GM18873 (cell line): Measurements from ENCODE around the gene DCC.
"Not testable (repeated sequence)": the region's sequence is repeated elsewhere in the genome, so short reads cannot be mapped to it uniquely, and the experiment has no call there.

Experiments
- ATAC-seq: cut with Tn5 transposase; IDR thresholded peaks from one replicate; pipeline ENCODE4 v1.9.1; 2021; ENCODE audit warnings: mild to moderate bottlenecking, moderate library complexity, moderate number of reproducible peaks; ENCODE audit not compliant: unreplicated experiment, low FRiP score

DCC gene

DNA sequence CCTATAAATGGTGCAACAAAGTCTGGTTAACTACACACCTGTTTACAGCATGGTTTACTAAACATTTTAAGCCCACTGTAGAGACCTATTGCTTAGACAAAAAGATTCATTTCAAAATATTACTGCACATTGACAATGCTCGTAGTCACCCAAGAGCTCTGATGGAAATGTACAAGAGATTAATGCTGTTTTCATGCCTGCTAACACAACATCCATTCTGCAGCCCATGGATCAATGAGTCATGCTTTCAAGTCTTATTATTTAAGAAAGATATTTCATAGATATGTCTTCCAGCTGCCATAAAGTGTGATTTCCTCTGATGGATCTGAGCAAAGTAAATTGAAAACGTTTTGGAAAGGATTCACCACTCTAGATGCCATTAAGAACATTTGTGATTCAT is 1103.3 kb downstream of the DCC start:
- ATAC-seq, result no peak

DNA sequence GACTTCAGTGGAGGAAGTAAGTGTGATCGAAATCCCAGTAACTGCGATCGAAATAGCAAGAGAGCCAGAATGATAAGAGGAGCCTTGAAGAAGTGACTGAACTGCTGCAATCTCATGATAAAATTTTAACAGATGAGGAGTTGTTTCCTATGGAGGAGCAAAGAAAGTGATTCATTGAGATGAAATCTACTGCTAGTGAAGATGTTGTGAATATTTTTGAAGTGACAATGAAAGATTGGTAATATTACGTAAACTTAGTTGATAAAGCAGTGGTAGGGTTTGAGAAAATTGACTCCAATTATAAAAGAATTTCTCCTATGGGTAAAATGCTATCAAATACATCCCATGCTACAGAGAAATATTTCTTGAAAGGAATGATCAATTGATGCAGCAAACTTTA is 1103.8 kb downstream of the DCC start:
- no peak for ATAC-seq

DNA sequence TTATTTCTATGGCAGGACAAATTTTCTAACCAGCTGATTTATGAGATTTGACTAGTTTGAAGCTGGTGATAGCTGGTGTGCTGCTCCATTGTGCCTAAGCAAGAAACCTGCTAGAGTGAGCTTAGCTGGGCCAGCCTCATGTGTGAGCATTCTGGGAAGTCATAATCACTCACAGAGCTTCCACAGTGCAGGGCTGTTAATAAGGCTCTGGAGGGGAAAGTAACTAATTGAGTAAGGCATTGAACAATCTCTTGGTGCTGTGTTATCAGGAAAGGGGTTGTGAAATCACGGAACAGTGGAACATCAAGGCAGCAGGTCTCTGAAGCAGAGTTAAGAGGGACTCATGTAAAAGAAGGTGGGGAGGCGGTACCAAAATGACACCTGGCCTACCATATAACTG is 1111.9 kb downstream of the DCC start:
- ATAC-seq, result no peak

- ATAC-seq, result no peak
These were observed 1117.1 kb downstream of the DCC start for GRCh38 chr18:53457068-53457467.

- no peak for ATAC-seq
These were observed 1118.3 kb downstream of the DCC start for GRCh38 chr18:53458268-53458667.

GRCh38 chr18:53458944-53459580 is 1119.1 kb downstream of the DCC start:
- ATAC-seq, result no peak

- no peak for ATAC-seq
These were observed 1127.8 kb downstream of the DCC start for GRCh38 chr18:53467756-53468155.

DNA sequence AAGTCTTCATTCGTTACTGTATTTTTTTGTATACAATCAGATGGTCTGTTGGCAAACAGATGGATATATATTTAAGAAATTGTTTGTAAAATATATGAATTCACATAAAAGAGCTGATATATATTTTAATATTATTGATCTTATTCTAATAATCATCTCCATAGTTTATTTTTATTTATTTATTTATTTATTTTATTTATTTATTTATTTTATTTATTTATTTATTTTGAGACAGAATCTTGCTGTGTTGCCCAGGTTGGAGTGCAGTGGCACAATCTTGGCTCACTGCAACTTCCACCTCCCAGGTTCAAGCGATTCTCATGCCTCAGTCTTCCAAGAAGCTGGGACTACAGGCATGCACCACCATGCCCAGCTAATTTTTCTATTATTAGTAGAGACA is 1128.2 kb downstream of the DCC start:
- not testable (repeated sequence) for ATAC-seq

DNA sequence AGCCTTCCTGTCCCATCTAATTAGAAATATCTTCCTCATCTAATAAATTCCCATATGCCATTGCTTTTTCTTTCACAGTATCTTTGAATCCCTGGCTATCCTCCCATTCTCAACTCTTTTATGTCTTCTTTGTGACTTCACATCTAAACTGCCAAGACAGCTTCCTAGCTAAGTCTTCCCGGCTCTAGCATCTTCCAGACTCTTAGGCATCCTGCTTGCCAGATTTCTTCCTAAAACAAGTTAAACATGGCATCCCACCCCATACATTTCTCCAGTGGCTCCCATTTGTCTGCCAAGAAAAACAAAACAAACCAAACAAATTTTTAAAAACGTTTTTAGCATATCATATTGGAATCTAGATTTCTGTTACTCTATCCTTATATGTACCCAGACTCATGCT is 1132.5 kb downstream of the DCC start:
- no peak for ATAC-seq

- ATAC-seq, result no peak
These were observed 1138.2 kb downstream of the DCC start for GRCh38 chr18:53478155-53478554.

DNA sequence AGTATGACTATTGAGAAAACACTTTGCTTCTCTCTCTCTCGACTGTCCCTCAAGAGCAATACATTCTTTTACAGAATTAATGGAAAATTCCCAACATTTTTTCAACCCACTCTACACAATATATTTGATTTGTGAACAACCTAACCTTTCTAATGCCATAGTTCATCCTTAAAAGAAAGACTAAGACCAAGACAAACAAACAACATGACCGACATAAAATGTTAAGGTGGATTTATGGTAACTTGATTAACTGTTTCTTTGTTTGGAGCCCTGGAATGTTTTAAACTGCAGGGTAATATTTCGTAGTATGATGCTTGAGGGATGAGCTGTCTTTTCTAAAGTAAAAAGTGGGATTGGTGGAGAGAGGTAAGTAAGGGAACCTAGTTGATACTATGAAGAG is 1146.3 kb downstream of the DCC start:
- ATAC-seq, result no peak

GRCh38 chr18:53489266-53489665 is 1149.3 kb downstream of the DCC start:
- ATAC-seq, result no peak

- ATAC-seq, result no peak
These were observed 1150.0 kb downstream of the DCC start for GRCh38 chr18:53490019-53490418.

- ATAC-seq, result no peak
These were observed 1156.0 kb downstream of the DCC start for GRCh38 chr18:53496028-53496427.

DNA sequence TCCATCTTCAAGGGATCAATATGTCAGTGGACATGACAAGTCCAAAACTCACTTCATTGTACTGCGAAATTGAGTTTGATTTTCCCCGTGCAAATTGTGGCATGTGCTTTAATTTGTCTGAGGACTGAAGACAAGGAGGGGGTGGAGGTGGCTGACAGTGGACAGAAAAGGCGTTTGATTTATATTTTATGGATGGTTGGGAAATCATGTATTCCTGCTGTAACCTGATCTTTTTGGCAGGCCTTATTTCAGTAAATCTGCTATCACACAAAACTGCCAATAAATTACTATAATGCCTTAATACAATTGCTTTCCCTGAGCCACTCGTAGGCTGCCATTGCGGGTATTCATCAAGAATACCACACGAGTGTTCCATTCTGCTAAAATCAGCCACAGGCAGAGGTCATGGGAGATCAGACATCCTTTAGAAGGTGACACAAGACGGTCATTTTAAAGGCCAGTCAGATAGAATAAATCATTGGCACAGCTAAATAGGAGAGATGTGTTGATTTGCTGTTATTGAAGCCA is 1164.0 kb downstream of the DCC start:
- ATAC-seq, result no peak

DNA sequence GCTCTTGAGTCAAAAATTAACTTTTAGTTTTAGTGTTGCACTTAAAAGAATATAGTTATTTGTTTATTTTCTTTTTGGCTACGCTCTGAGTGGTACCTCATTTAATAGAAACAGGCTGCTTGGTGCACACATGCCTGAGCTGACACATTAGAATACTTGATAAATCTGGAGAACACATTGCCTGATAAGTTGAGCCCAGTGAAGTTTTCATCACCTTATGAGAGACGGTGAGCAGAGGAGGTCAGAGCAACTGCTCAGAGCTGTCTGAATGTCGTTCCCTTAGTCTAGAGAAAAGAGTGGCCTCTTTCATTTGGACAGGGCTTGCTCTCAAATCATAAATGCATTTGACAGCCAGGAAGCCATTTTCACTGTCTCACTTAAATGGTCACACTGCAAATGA is 1168.5 kb downstream of the DCC start:
- ATAC-seq, result no peak

- ATAC-seq, result no peak
These were observed 1169.9 kb downstream of the DCC start for GRCh38 chr18:53509886-53510285.

DNA sequence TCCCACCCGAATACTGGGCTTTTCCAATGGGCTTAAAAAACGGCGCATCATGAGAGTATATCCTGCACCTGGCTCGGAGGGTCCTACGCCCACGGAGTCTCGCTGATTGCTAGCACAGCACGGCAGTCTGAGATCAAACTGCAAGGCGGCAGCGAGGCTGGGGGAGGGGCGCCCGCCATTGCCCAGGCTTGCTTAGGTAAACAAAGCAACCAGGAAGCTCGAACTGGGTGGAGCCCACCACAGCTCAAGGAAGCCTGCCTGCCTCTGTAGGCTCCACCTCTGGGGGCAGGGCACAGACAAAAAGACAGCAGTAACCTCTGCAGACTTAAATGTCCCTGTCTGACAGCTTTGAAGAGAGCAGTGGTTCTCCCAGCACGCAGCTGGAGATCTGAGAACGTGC is 1171.7 kb downstream of the DCC start:
- not testable (repeated sequence) for ATAC-seq

GRCh38 chr18:53521068-53521467 is 1181.1 kb downstream of the DCC start:
- ATAC-seq, result no peak

DNA sequence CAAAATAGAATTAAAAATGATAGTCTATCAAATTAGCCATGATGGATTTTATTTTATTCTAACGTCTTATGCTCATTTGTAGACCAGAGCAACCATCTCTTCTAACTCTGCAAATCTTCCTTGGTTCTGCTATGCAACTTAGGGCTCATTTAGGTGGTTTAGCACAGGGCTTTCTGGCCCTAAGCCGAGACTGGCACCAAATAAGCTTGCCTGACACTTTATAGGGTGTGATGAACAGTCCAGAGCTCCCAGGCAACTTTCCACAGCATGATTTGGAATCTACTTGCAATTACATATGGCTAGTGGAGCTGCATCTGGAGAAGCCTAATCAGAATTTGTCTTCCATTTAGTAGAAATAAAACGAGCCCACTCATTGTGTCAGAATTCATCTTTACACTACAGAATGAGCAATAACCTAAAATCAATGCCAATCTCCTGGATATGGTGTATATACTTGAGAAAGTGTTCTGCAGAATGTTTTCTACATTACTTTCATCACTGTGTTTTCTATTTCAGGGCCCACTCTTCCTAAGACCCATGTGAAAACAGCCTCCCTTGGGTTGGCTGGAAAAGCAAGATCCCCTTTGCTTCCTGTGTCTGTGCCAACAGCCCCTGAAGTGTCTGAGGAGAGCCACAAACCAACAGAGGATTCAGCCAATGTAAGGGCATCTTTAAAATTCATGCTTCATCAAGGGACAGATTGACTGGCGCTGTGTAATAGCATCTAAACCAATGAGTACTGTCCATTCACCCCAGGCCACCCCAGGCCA is 1186.3 kb downstream of the DCC start:
- ATAC-seq, result no peak

GRCh38 chr18:53527365-53527764 is 1187.4 kb downstream of the DCC start:
- no peak for ATAC-seq

DNA sequence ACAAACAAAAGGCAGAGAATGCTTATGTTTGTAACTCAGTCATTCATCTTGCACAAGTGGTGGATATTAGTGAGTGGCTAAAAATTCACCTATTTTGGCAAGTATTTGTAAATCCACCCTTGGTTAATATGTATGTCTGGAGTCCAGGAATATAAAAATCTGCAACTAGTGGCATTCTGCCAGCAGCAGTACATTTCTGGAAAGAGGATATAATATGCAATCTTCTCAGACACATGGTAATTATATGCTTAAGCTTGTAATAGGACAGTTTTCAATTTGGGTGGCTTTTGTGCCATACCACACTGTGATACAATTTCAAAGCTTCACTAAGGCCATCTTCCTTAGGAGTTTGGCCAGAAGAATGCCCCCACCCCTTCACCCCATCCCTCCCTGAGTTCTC is 1191.2 kb downstream of the DCC start:
- ATAC-seq, result no peak
